GM12872 (cell line): Measurements from ENCODE around the gene DOCK7.

ENCODE experiments used
- CTCF ChIP-seq: IDR thresholded peaks from 3 replicates; pipeline ENCODE4 v1.5.1; 2011; ENCODE audit warnings: low read depth, mild to moderate bottlenecking, low read length, moderate library complexity; ENCODE audit not compliant: insufficient read depth

Gene DOCK7

GRCh38 chr1:62444701-62445100, 243.5 kb downstream of the DOCK7 start:
- no peak for TF ChIP-seq CTCF

- TF ChIP-seq CTCF = no peak
Measured at GRCh38 chr1:62439652-62440371, 248.4 kb downstream of the DOCK7 start.

- no peak for TF ChIP-seq CTCF
Measured at GRCh38 chr1:62438163-62438562, 250.0 kb downstream of the DOCK7 start.

GRCh38 chr1:62437273-62437940, 250.8 kb downstream of the DOCK7 start:
- TF ChIP-seq CTCF = no peak

- no peak for TF ChIP-seq CTCF
Measured at GRCh38 chr1:62436466-62437272, 251.5 kb downstream of the DOCK7 start, which contains the start of gene USP1. USP1 (plus strand) TSS chr1:62437049; CDS start chr1:62439868, 2,819 bp downstream.

GRCh38 chr1:62436039-62436465, 252.1 kb downstream of the DOCK7 start:
- TF ChIP-seq CTCF = no peak
